ENCODE measurements around the gene TTC36.

Gene TTC36

DNA sequence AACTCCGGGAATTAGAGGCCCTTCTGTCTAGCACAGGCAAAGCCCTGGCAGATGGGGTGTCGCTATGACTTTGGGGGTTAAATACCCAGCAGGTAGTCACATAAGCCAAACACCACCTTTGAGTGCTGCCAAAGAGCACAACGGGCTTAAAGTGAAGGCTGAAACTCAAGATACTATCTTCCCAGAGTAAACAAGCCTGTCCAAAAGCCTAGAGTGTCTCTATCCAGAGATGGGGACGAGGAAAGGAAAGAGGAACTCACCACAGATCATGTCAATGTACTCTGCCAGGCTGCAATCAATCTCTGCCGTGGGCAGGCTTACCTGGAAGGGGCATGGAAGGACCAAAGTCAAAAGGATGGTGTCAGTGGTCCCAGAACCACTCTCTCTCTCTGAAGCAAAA, 18.3 kb downstream of the TTC36 start:
- no peak for DNase-seq (ENCODE audit: low read depth, low spot score)
- TF ChIP-seq, protein P1, sequence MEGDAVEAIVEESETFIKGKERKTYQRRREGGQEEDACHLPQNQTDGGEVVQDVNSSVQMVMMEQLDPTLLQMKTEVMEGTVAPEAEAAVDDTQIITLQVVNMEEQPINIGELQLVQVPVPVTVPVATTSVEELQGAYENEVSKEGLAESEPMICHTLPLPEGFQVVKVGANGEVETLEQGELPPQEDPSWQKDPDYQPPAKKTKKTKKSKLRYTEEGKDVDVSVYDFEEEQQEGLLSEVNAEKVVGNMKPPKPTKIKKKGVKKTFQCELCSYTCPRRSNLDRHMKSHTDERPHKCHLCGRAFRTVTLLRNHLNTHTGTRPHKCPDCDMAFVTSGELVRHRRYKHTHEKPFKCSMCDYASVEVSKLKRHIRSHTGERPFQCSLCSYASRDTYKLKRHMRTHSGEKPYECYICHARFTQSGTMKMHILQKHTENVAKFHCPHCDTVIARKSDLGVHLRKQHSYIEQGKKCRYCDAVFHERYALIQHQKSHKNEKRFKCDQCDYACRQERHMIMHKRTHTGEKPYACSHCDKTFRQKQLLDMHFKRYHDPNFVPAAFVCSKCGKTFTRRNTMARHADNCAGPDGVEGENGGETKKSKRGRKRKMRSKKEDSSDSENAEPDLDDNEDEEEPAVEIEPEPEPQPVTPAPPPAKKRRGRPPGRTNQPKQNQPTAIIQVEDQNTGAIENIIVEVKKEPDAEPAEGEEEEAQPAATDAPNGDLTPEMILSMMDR (IDR thresholded peaks at IDR 0.05; ENCODE audit: insufficient read depth, low read length, missing control alignments) = no peak
- CTCF ChIA-PET = no interaction called here
- H3K4me3 ChIP-seq (ENCODE audit: low read depth, low read length) = no peak overlapping the region
- POLR2A ChIA-PET = no interaction called here

DNA sequence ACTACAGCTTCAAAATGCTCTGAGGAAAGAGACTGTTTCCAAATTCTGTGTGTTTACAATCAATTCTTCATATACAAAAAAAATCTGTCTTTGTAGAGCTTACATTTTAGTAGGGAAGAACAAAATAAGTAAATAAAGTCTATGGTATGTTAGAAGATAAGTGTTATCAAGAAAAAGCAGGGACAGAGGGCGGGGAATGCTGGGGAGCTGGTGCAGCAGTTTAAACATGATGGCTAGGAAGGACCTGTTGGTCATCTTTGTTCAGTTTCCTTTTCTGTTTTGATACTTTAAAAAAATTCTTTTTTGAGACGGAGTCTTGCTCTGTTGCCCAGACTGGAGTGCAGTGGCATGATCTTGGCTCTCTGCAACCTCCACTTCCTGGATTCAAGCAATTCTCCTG, 19.9 kb downstream of the TTC36 start:
- no peak for DNase-seq (ENCODE audit: low read depth, low spot score)
- CTCF ChIA-PET = no interaction called here
- TF ChIP-seq, protein P1 (IDR thresholded peaks at IDR 0.05; ENCODE audit: insufficient read depth, low read length, missing control alignments) = no peak
- POLR2A ChIA-PET = no interaction called here
- no peak overlapping the region for H3K4me3 ChIP-seq (ENCODE audit: low read depth, low read length)

DNA sequence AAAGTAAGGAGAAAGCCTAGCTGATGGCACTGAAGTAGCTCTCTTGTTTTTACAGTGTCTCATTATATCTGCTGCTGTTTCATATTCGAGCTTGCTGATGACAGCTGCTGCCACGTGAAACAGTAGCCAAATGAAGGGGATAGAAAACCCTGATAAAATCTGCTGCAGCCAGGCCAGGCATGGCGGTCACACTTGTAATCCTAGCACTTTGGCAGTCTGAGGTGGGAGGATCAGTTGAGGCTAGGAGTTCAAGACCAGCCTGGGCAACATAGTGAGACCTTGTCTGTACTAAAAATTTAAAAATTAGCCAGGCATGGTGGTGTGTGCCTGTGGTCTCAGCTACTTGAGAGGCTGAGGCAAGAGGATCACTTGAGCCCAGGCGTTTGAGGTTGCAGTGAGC, 25.1 kb downstream of the TTC36 start:
- TF ChIP-seq, protein P1 (IDR thresholded peaks at IDR 0.05; ENCODE audit: insufficient read depth, low read length, missing control alignments) = no peak
- CTCF ChIA-PET = interaction anchor here (1.0 to 1.3 kb wide), 2 partner anchors 10 to 28 kb away, joined by 3 read pairs; no protein-coding TSS in a partner anchor
- DNase-seq (ENCODE audit: low read depth, low spot score) = no peak
- POLR2A ChIA-PET = no interaction called here
- H3K4me3 ChIP-seq (ENCODE audit: low read depth, low read length) = no peak overlapping the region

DNA sequence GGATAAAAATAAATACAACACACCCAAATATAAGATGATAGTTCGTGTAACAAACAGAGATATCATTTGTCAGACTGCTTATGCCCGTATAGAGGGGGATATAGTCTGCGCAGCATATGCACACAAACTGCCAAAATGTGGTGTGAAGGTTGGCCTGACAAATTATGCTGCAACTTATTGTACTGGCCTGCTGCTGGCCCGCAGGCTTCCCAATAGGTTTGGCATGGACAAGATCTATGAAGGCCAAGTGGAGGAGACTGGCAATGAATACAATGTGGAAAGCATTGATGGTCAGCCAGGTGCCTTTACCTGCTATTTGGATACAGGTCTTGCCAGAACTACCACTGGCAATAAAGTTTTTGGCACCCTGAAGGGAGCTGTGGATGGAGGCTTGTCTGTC, 33.5 kb downstream of the TTC36 start:
- CTCF ChIA-PET = no interaction called here

DNA sequence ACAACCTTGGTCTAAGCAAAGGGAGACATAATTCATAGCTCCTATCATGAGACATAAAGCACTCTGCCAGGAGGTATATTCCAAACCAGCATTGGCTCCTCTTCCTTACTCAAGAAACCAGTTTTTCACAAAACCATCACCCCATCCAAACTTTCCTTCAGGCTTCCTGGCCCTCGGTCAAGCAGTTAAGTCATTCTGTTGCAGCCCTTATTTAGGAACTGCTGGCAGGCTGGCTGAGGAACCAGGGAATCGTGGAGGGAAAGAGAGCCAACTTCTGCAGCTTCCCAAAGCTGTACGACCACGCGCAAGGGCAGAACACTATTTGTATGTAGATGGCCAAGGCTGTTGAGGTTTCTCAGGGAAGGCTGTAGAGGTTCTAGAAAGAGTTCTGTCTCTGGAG, 37.8 kb downstream of the TTC36 start:
- no peak for DNase-seq (ENCODE audit: low read depth, low spot score)
- TF ChIP-seq, protein P1 (IDR thresholded peaks at IDR 0.05; ENCODE audit: insufficient read depth, low read length, missing control alignments) = no peak
- peak overlapping the region; percentile 69 for H3K4me3 ChIP-seq (ENCODE audit: low read depth, low read length)
- ChIA-PET CTCF (interaction anchor here (0.7 kb wide), 1 partner anchor 166 kb away, joined by 3 read pairs; no protein-coding TSS in a partner anchor), POLR2A (no interaction called here)

More for the DNA sequence above, 33.5 kb downstream of the TTC36 start:
- H3K4me3 ChIP-seq (ENCODE audit: low read depth, low read length) = no peak overlapping the region
- no peak for DNase-seq (ENCODE audit: low read depth, low spot score)
- TF ChIP-seq, protein P1 (IDR thresholded peaks at IDR 0.05; ENCODE audit: insufficient read depth, low read length, missing control alignments) = no peak
- POLR2A ChIA-PET = no interaction called here

DNA sequence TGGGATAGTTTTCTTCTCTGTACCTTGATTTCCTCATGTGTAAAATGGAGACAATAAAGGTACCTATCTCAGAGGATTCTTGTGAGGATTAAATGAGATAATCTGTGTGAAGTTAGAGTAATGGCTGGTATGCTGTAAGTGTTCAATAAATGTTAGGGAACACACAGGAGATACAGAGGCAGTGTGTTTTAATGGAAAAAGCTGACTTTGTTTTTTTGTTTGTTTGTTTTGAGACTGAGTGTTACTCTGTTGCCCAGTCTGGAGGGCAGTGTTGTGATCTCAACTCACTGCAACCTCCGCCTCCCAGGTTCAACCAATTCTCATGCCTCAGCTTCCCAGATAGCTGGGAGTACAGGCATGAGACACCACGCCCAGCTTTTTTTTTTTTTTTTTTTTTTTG, 42.4 kb downstream of the TTC36 start:
- CTCF ChIA-PET = no interaction called here
- TF ChIP-seq, protein P1 (IDR thresholded peaks at IDR 0.05; ENCODE audit: insufficient read depth, low read length, missing control alignments) = no peak
- H3K4me3 ChIP-seq (ENCODE audit: low read depth, low read length) = no peak overlapping the region
- no peak for DNase-seq (ENCODE audit: low read depth, low spot score)
- POLR2A ChIA-PET = no interaction called here

Data from AG04449 (cell line).